GM19240 (cell line): ENCODE data around the gene MALSU1.

Experiments used
- DNase-seq: peaks from one replicate; pipeline ENCODE4 v3.0.0; 2011; ENCODE audit warnings: low spot score; ENCODE audit not compliant: insufficient read length

The MALSU1 gene

GRCh38 chr7:23298885-23299769, at the start of gene MALSU1:
Gene MALSU1 (plus strand): TSS chr7:23299339. CDS start chr7:23299353, 14 bp downstream.
- peak; percentile 62 for DNase-seq

DNA sequence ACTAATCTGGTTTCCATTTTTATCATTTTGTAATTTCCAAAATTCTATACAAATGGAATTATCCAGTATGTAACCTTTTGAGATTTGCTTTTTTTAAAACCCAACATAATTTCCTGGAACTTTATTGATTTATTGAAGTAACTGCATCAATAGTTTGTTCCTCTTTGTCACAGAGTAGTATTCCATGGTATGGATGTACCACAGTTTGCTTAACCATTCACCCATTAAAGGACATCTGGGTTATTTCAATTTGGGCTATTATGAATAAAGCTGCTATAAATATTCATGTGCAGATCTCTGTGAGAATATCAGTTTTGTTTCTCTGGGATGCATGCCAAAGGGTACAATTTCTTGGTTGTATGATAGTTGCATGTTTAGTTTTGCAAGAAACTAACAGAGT, 49.7 kb upstream of the MALSU1 start:
- no peak for DNase-seq

DNA sequence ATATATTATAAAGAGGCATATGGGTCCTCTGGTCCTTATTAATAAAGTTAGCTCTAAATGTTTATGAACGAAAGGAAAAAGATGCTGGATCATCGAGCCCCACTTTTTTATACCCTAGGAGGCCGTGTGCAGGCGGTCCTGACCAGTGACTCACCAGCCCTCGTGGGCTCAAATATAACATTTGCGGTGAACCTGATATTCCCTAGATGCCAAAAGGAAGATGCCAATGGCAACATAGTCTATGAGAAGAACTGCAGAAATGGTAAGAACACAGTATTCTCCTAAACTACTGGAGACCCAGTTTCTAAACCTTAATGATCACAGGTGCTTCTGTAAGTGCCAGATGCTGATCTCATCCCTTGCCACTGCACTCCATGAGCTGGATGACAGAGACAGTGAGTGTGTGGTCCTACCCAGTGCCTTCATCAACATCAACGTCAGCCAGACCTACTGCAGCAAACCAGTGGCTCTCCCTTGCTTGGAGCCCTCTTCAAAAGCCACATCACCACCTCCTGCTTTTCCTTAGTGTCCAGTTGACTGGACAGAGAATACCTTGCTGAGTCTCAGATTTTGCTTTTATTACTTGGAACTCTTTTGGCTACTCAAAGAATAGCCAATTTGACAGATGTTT, 45.0 kb upstream of the MALSU1 start:
- DNase-seq: no peak

- no peak for DNase-seq
These were observed 42.4 kb upstream of the MALSU1 start for GRCh38 chr7:23256731-23257130.

DNA sequence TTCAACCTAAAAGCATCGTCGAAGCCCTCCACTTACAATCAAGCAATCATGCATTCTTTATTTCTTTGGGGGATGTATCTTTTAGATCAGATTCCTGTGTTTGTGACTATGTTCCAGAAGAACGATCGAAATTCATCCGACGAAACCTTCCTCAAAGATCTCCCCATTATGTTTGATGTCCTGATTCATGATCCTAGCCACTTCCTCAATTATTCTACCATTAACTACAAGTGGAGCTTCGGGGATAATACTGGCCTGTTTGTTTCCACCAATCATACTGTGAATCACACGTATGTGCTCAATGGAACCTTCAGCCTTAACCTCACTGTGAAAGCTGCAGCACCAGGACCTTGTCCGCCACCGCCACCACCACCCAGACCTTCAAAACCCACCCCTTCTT, 38.8 kb upstream of the MALSU1 start:
- DNase-seq: no peak

DNA sequence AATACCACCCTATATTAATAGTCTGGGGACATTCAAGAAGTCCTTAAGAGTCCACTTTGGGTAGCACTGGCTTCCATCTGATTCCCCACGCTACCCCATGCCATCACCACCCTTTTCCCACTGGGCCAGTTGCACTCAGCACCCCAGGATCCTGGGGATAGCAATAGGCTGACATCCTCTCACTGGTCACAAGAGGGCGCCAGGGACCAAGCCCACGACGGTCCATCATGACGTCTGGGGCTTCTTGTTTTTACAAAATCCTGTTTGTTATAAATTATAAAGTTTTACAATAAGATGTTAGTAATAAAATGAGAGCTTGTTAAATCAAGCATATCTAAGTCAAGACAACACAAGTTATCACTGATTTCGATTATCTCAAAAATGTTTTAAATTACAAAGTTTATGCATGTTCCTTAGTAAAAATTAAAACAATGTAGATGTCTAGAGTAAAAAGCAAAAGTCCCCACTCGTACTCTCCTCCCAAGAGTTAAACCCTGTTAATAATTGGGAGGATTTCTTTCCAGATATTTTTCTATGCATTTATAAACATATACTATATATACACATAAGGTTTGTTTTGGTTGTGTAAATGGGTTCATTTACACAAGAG, 37.2 kb upstream of the MALSU1 start:
- peak; percentile 64 for DNase-seq

- DNase-seq: no peak
These were observed 34.2 kb upstream of the MALSU1 start for GRCh38 chr7:23264916-23265458.

DNA sequence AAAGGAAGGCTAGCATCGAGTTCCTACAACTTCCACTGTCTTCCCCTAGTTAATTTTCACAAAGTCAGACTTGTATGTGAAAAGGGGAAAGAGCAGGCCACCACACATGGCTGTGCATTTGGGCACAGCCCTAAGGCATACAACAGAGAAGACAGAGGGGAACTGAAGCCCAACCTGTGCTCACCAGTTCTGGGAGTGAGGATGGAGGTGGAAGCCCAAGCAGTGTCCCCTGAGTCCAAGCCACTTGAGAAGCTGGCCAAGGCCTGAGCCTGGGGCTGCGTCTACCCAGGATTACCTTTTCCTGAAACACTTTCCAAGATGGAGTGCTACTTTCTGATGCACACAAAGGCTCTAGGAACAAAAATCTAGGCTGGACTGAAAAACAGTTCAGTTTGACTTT, 32.2 kb upstream of the MALSU1 start:
- DNase-seq: no peak

DNA sequence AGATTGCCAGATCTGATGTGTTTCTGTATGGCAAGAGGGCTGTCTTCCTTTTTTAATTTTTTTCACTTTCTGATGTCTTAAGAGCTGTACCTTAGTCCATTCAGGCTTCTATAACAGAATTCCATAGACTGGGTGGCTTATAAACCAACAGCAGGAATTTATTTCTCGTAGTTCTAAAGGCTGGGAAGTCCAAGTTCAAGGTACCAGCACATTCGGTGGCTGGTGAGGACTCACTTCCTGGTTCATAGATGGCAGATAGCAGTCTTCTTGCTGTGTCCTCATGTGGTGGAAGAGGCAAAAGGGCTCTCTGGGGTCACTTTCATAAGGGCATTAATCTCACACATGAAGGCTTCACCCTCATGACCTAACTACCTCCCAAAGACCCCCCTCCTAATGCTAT, 31.8 kb upstream of the MALSU1 start:
- DNase-seq: no peak

- DNase-seq: no peak
These were observed 31.0 kb upstream of the MALSU1 start for GRCh38 chr7:23268167-23268566.

DNA sequence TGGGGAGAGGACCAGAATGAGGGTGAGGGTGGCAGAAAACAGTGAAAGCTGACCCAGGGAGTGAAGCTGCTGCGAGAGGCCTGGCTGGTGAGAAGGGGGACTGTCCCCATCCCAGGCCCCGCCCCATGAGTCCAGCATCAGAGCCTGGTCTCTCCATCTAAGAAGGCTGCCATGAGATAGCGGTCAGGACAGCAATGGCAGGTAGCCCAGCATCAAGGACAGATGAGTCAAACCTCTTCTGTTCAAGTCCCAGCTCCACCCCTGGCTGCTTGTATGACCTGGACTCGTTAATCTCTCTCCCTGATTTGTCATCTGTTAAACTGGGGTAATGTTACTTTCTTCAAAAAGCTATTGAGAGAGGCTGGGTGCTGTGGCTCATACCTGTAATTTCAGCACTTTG, 30.4 kb upstream of the MALSU1 start:
- DNase-seq: no peak

- no peak for DNase-seq
These were observed 26.9 kb upstream of the MALSU1 start for GRCh38 chr7:23272275-23272674.

GRCh38 chr7:23273141-23273599, 26.0 kb upstream of the MALSU1 start:
- DNase-seq: peak; percentile 68

DNA sequence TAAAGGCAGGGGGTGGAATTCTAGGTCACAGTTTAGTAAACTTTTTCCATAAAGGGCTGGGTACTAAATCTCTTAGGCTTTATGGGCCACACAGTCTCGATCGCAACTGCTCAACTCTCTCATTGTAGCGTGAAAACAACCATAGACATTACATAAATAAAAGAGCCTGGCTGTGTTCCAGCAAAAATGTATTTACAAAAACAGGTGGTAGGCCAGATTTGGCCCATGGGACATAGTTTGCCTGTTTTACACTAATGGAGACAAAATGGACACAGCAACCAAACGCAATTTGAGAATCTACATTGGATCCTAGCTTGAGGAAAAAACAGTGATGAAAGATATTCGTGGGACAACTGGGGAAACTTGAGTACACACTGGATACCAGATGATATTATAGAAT, 23.2 kb upstream of the MALSU1 start:
- no peak for DNase-seq

GRCh38 chr7:23276376-23276775, 22.8 kb upstream of the MALSU1 start:
- no peak for DNase-seq

- no peak for DNase-seq
These were observed 22.2 kb upstream of the MALSU1 start for GRCh38 chr7:23276947-23277346.

DNA sequence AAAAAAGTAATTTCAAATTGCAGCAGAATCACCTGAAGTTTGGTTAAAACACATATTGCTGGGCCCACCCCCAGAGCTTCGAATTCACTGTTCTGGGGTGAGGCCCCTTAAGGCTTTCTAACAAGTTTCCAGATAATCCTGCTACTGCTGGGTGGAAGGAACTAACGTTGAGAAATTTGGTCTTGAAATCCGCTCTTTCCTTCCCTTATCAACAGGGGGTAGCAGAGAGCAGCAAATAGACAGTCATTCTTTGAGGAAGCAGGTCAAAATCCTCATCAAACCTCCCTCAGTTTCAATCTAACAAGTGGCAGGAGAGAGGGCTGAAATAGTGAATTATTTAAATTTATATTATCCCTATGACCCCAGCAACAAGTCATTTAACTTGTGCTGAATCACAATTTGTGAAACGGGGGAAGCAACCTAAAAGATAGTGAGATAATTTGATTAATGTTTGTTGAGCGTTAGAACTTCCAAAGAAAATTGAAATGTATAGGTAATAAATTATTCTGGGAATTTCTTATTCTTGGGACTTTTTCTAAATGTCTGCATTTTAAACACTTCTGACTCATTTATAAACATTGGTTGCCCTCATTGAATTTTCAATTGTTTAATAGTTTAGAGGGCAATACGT, 21.7 kb upstream of the MALSU1 start:
- peak; percentile 33 for DNase-seq

DNA sequence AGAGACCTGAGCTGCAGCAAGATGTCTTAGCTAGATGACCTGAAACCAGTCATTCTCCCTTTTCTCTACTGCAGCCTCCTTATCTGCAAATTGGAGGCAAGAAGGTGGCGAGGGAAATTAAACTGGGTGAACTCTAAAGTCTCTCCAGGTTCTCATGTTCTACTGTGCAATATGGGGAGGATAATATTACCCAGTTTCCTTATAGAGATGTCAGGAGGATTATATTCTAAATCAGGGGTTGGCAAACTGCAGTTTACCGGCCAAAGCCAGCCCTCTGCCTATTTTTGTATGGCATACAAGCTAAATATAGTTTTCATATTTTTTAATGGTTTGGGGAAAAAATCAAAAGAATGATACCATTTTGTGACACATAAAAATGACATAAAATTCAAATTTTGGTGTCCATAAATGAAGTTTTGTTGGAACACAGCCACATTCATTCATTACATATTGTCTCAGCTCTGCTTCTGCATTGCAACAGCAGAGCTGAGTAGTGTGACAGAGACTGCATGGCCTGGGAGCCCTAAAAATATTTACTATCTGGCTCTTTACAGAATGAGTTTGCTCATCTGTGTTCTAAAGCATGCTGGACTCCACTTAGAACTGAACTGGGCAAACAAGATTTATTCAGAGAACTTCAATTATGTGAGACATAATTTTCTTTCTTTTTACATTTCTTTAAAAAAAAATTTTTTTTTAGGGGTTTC, 19.2 kb upstream of the MALSU1 start:
- DNase-seq: no peak

DNA sequence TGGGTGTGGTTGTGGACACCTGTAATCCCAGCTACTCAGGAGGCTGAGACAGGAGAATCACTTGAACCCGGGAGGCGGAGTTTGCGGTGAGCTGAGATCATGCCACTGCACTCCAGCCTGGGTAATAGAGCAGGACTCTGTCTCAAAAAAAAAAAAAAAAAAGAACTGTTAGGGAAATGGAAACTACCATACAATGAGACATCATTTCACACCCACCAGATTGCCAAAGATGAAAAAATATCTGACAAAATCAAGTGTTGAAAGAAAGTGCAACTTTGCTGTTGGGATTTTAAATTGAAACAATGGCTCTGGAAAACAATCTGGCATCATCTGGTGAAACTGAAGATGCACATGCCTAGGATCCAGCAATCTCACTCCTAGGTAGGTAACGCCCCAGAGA, 16.1 kb upstream of the MALSU1 start:
- no peak for DNase-seq

GRCh38 chr7:23284871-23285270, 14.3 kb upstream of the MALSU1 start:
- DNase-seq: no peak
